Endodermal cell (in vitro differentiated cells): ENCODE data around the gene RNU1-3. TPM values are rescaled to one million over a fixed set of nuclear protein-coding genes. Genes with fewer than 3 reads are reported as not detected.
"Not testable (repeated sequence)": the region's sequence is repeated elsewhere in the genome, so short reads cannot be mapped to it uniquely, and the experiment has no call there.

Experiments used
- DNase-seq: peaks from one replicate; pipeline ENCODE4 v3.0.0-alpha.2; 2017
- H3K27ac ChIP-seq: 2 replicates; pipeline ENCODE4 v1.5.1; 2013; ENCODE audit warnings: mild to moderate bottlenecking, low read depth, low read length, moderate library complexity
- H3K27me3 ChIP-seq: 2 replicates; pipeline ENCODE4 v1.6.1; 2013; ENCODE audit warnings: mild to moderate bottlenecking, low read length, moderate library complexity; ENCODE audit not compliant: insufficient read depth, control insufficient read depth, poor library complexity, severe bottlenecking
- H3K36me3 ChIP-seq: 2 replicates; pipeline ENCODE4 v1.7.0; 2013; ENCODE audit warnings: mild to moderate bottlenecking, low read length, moderate library complexity; ENCODE audit not compliant: control insufficient read depth, insufficient read depth
- H3K4me1 ChIP-seq: one replicate; pipeline ENCODE4 v1.7.0; 2013; ENCODE audit warnings: low read length; ENCODE audit not compliant: control insufficient read depth, insufficient read depth
- H3K4me3 ChIP-seq: 2 replicates; pipeline ENCODE4 v1.5.1; 2013; ENCODE audit warnings: mild to moderate bottlenecking, low read length, moderate library complexity
- H3K9ac ChIP-seq: 2 replicates; pipeline ENCODE4 v1.6.1; 2013; ENCODE audit warnings: mild to moderate bottlenecking, low read length, moderate library complexity; ENCODE audit not compliant: poor library complexity, severe bottlenecking; ENCODE audit errors: extremely low read depth
- H3K9me3 ChIP-seq: 2 replicates; pipeline ENCODE4 v1.6.1; 2013; ENCODE audit warnings: mild to moderate bottlenecking, low read length, moderate library complexity; ENCODE audit not compliant: control insufficient read depth
- H3K27ac Mint-ChIP-seq: 2 replicates; pipeline ENCODE4 v1.8.0; 2020; ENCODE audit warnings: mixed read lengths
- H3K27me3 Mint-ChIP-seq: 2 replicates; pipeline ENCODE4 v1.8.0; 2021; ENCODE audit warnings: mild to moderate bottlenecking, mixed read lengths; ENCODE audit not compliant: insufficient read depth
- H3K36me3 Mint-ChIP-seq: 2 replicates; pipeline ENCODE4 v1.8.0; 2020; ENCODE audit warnings: low read depth, mixed read lengths
- H3K4me1 Mint-ChIP-seq: 2 replicates; pipeline ENCODE4 v1.8.0; 2020; ENCODE audit warnings: mixed read lengths
- H3K4me3 Mint-ChIP-seq: 2 replicates; pipeline ENCODE4 v1.8.0; 2020; ENCODE audit warnings: mild to moderate bottlenecking, moderate library complexity, mixed read lengths
- H3K9me3 Mint-ChIP-seq: 2 replicates; pipeline ENCODE4 v1.8.0; 2020; ENCODE audit warnings: mild to moderate bottlenecking, mixed read lengths
- WGBS, 2 experiments: methylation state at CpG; one replicate each; pipeline versions ENCODE4 v1.1.5 to v1.1.7; 2013; ENCODE audit warnings: missing lambda C conversion rate in 2 of 2, mixed read lengths in 1 of 2; ENCODE audit not compliant: insufficient coverage in 1 of 2, insufficient read length in 1 of 2; 5-methylcytosine and 5-hydroxymethylcytosine counted together
- total RNA-seq, 2 donors: library from RNA; stranded (reverse); fragmentation: NEBNext Ultra II Directional in 1 of 2; extraction: Animal tissue kit (Norgen Biotek cat#: 25700) in 1 of 2; gene quantifications; 2 replicates in 1 of 2; 3 replicates in 1 of 2; pipeline ENCODE4 v1.2.1, GENCODE V29; 2021
- TF ChIP-seq, protein P1 (sequence below): fragments of 200-600 bp; sonication (generic); conservative IDR thresholded peaks from 2 replicates; pipeline ENCODE4 v1.5.0; 2021; ENCODE audit warnings: antibody characterized with exemption, mild to moderate bottlenecking

RNU1-3 gene
- total RNA-seq, 2 donors from 2014 or later, result 2,483 to 3,611 TPM

DNA sequence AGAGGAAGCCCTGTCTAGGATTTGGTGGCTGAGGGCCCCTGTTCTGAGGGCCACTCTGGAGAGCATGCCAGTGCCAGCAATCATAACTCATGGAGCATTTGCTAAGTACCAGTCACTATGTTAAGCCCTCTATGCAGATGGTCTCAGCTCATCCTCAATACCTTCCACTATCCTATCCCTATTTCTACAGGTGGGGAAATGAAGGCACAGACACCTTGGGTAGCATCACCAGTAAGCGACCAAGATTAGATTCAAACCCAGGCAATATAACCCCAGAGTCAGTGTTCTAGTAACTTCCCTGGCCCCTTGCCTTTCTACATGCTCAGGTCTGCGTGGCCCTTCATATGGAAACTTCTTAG is 45.5 kb downstream of the RNU1-3 start:
- H3K4me1 Mint-ChIP-seq, result no peaks in the 10 kb centered on the region
- H3K9me3 ChIP-seq, result no peaks in the 10 kb centered on the region
- no peaks in the 10 kb centered on the region for H3K27me3 Mint-ChIP-seq
- H3K27me3 ChIP-seq, result no peaks in the 10 kb centered on the region
- TF ChIP-seq, protein P1, sequence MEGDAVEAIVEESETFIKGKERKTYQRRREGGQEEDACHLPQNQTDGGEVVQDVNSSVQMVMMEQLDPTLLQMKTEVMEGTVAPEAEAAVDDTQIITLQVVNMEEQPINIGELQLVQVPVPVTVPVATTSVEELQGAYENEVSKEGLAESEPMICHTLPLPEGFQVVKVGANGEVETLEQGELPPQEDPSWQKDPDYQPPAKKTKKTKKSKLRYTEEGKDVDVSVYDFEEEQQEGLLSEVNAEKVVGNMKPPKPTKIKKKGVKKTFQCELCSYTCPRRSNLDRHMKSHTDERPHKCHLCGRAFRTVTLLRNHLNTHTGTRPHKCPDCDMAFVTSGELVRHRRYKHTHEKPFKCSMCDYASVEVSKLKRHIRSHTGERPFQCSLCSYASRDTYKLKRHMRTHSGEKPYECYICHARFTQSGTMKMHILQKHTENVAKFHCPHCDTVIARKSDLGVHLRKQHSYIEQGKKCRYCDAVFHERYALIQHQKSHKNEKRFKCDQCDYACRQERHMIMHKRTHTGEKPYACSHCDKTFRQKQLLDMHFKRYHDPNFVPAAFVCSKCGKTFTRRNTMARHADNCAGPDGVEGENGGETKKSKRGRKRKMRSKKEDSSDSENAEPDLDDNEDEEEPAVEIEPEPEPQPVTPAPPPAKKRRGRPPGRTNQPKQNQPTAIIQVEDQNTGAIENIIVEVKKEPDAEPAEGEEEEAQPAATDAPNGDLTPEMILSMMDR, result peak; percentile 43
- no peak overlapping the region for H3K27ac Mint-ChIP-seq
- H3K9me3 Mint-ChIP-seq, result no peaks in the 10 kb centered on the region
- no peak overlapping the region for H3K4me3 ChIP-seq
- DNase-seq, result no peak
- peaks cover 28% of the 10 kb centered on the region for H3K36me3 ChIP-seq
- WGBS, 2 experiments, result 85 to 90% methylated on average over 2 of the region's 2 CpGs
- no peaks in the 10 kb centered on the region for H3K4me1 ChIP-seq
- no peak overlapping the region for H3K9ac ChIP-seq
- H3K4me3 Mint-ChIP-seq, result no peak overlapping the region
- no peak overlapping the region for H3K27ac ChIP-seq
- peaks cover 11% of the 10 kb centered on the region for H3K36me3 Mint-ChIP-seq

GRCh38 chr1:16619803-16620501 is 46.8 kb downstream of the RNU1-3 start:
- Histone ChIP-seq H3K36me3 (peaks cover 23% of the 10 kb centered on the region), H3K27ac (peak overlapping the region; percentile 36)
- H3K4me1 ChIP-seq, H3K9ac ChIP-seq, H3K9me3 ChIP-seq, H3K27ac Mint-ChIP-seq, H3K9me3 Mint-ChIP-seq, H3K4me1 Mint-ChIP-seq, H3K36me3 Mint-ChIP-seq, H3K4me3 Mint-ChIP-seq, H3K4me3 ChIP-seq, H3K27me3 Mint-ChIP-seq, H3K27me3 ChIP-seq: not testable (repeated sequence)
- peak; percentile 86 for DNase-seq
- WGBS, 2 experiments, result 87 to 89% methylated on average over 20 to 21 of the region's 21 CpGs
- TF ChIP-seq, protein P1, result peak; percentile 33

- Mint-ChIP-seq H3K4me3 (no peak overlapping the region), H3K9me3 (no peaks in the 10 kb centered on the region), H3K27me3 (no peaks in the 10 kb centered on the region), H3K4me1 (no peaks in the 10 kb centered on the region), H3K27ac (no peak overlapping the region), H3K36me3 (no peaks in the 10 kb centered on the region)
- Histone ChIP-seq H3K9ac (no peak overlapping the region), H3K36me3 (peaks cover 15% of the 10 kb centered on the region), H3K27ac (no peak overlapping the region), H3K9me3 (no peaks in the 10 kb centered on the region), H3K4me3 (no peak overlapping the region), H3K4me1 (no peaks in the 10 kb centered on the region), H3K27me3 (peaks cover 19% of the 10 kb centered on the region)
- DNase-seq, result peak; percentile 94
- TF ChIP-seq, protein P1, result peak; percentile 60
- WGBS, 2 experiments, result 84 to 87% methylated on average over 13 to 15 of the region's 15 CpGs
Observed at GRCh38 chr1:16618719-16619118, 48.0 kb downstream of the RNU1-3 start.
